ENCODE data around the gene BTBD7.
"Not testable (repeated sequence)": the region's sequence is repeated elsewhere in the genome, so short reads cannot be mapped to it uniquely, and the experiment has no call there.

Gene BTBD7

GRCh38 chr14:93246534-93246933, 86.3 kb downstream of the BTBD7 start:
- DNase-seq (ENCODE audit: low read depth) = no peak

- no peak for DNase-seq (ENCODE audit: low read depth)
Measured at GRCh38 chr14:93245764-93246420, 86.9 kb downstream of the BTBD7 start.

GRCh38 chr14:93240678-93241000, 92.2 kb downstream of the BTBD7 start:
- no peak for DNase-seq (ENCODE audit: low read depth)

- DNase-seq (ENCODE audit: low read depth) = no peak
Measured at GRCh38 chr14:93239869-93240677, 92.8 kb downstream of the BTBD7 start.

- no peak for DNase-seq (ENCODE audit: low read depth)
Measured at GRCh38 chr14:93234798-93235197, 98.0 kb downstream of the BTBD7 start.

GRCh38 chr14:93233078-93233477, 99.8 kb downstream of the BTBD7 start:
- not testable (repeated sequence) for DNase-seq (ENCODE audit: low read depth)

GRCh38 chr14:93232159-93232558, 100.7 kb downstream of the BTBD7 start:
- DNase-seq (ENCODE audit: low read depth) = no peak

GRCh38 chr14:93231129-93231979, 101.5 kb downstream of the BTBD7 start:
- no peak for DNase-seq (ENCODE audit: low read depth)

- DNase-seq (ENCODE audit: low read depth) = no peak
Measured at GRCh38 chr14:93230539-93230938, 102.3 kb downstream of the BTBD7 start.

- DNase-seq (ENCODE audit: low read depth) = no peak
Measured at GRCh38 chr14:93228550-93228949, 104.3 kb downstream of the BTBD7 start.

GRCh38 chr14:93223565-93223964, 109.3 kb downstream of the BTBD7 start:
- DNase-seq (ENCODE audit: low read depth) = no peak

GRCh38 chr14:93220509-93220908, 112.3 kb downstream of the BTBD7 start:
- no peak for DNase-seq (ENCODE audit: low read depth)

GRCh38 chr14:93219103-93219726, 113.6 kb downstream of the BTBD7 start:
- peak; percentile 20 for DNase-seq (ENCODE audit: low read depth)

GRCh38 chr14:93214598-93214997, 118.2 kb downstream of the BTBD7 start:
- no peak for DNase-seq (ENCODE audit: low read depth)

- DNase-seq (ENCODE audit: low read depth) = no peak
Measured at GRCh38 chr14:93212432-93212831, 120.4 kb downstream of the BTBD7 start.

- DNase-seq (ENCODE audit: low read depth) = no peak
Measured at GRCh38 chr14:93207468-93208308, 125.1 kb downstream of the BTBD7 start.

- DNase-seq (ENCODE audit: low read depth) = peak; percentile 70
Measured at GRCh38 chr14:93206793-93207467, 125.9 kb downstream of the BTBD7 start, which contains the start of the genes GON7 and UBR7. GON7 (minus strand) TSS chr14:93207065; CDS start chr14:93207037, 28 bp downstream. UBR7 (plus strand) TSS chr14:93207256; CDS start chr14:93207292, 36 bp downstream.

- no peak for DNase-seq (ENCODE audit: low read depth)
Measured at GRCh38 chr14:93201155-93201704, 131.6 kb downstream of the BTBD7 start.

GRCh38 chr14:93200553-93200952, 132.3 kb downstream of the BTBD7 start:
- no peak for DNase-seq (ENCODE audit: low read depth)

GRCh38 chr14:93199031-93199430, 133.8 kb downstream of the BTBD7 start:
- no peak for DNase-seq (ENCODE audit: low read depth)

Data from activated T-cell treated with anti-CD3 and anti-CD28 coated beads for 1 hour (primary cell).